Germinal center (tissue), 1 donor: ENCODE measurements around the gene PLAAT5.
"Not testable (repeated sequence)": the region's sequence is repeated elsewhere in the genome, so short reads cannot be mapped to it uniquely, and the experiment has no call there.

Experiments used
- DNase-seq: peaks from one replicate; pipeline ENCODE4 v3.0.0; 2012; ENCODE audit warnings: mixed read lengths, low spot score

The PLAAT5 gene

GRCh38 chr11:63480039-63480438, 10.9 kb downstream of the PLAAT5 start:
- DNase-seq: no peak

GRCh38 chr11:63478896-63479295, 12.1 kb downstream of the PLAAT5 start:
- DNase-seq: peak; percentile 60

- DNase-seq: no peak
Measured at GRCh38 chr11:63476618-63477017, 14.3 kb downstream of the PLAAT5 start.

GRCh38 chr11:63472372-63472771, 18.6 kb downstream of the PLAAT5 start:
- no peak for DNase-seq

- no peak for DNase-seq
Measured at GRCh38 chr11:63470311-63470710, 20.7 kb downstream of the PLAAT5 start.

GRCh38 chr11:63462137-63462536, 28.8 kb downstream of the PLAAT5 start:
- DNase-seq: no peak

- no peak for DNase-seq
Measured at GRCh38 chr11:63459586-63459985, 31.4 kb downstream of the PLAAT5 start.

- no peak for DNase-seq
Measured at GRCh38 chr11:63448646-63449045, 42.3 kb downstream of the PLAAT5 start.

- no peak for DNase-seq
Measured at GRCh38 chr11:63445720-63446119, 45.2 kb downstream of the PLAAT5 start.

- no peak for DNase-seq
Measured at GRCh38 chr11:63445118-63445517, 45.8 kb downstream of the PLAAT5 start.

GRCh38 chr11:63444160-63444559, 46.8 kb downstream of the PLAAT5 start:
- no peak for DNase-seq

- no peak for DNase-seq
Measured at GRCh38 chr11:63443714-63444113, 47.3 kb downstream of the PLAAT5 start.

- DNase-seq: not testable (repeated sequence)
Measured at GRCh38 chr11:63435831-63436230, 55.1 kb downstream of the PLAAT5 start.

GRCh38 chr11:63435351-63435750, 55.6 kb downstream of the PLAAT5 start:
- DNase-seq: not testable (repeated sequence)

GRCh38 chr11:63430731-63431130, 60.2 kb downstream of the PLAAT5 start:
- not testable (repeated sequence) for DNase-seq

GRCh38 chr11:63427971-63428508, 62.9 kb downstream of the PLAAT5 start:
- no peak for DNase-seq

GRCh38 chr11:63417174-63417852, 73.7 kb downstream of the PLAAT5 start:
- DNase-seq: no peak
